Psoas muscle (tissue), 8 donors: ENCODE data around the gene TBL1Y. TPM values are rescaled to one million over a fixed set of nuclear protein-coding genes. Genes with fewer than 3 reads are reported as not detected.

Experiments
- ATAC-seq, 4 donors: fragments of 200-7000 bp; cut with Tn5 transposase; one replicate each; pipeline ENCODE4 v1.9.1; 2020; ENCODE audit warnings: moderate library complexity in 3 of 4, mild to moderate bottlenecking in 2 of 4
- DNase-seq, 2 donors: peaks; one replicate each; pipeline ENCODE4 v3.0.0-alpha.2; 2020
- H3K27ac ChIP-seq: fragments of 200-600 bp; one replicate; pipeline ENCODE4 v1.8.0; 2022
- H3K27me3 ChIP-seq, 3 donors: fragments of 200-600 bp in 1 of 3; one replicate each; pipeline versions ENCODE4 v1.6.1 to v1.8.0; 2013 to 2022; ENCODE audit warnings: low read length in 2 of 3, mild to moderate bottlenecking in 2 of 3, moderate library complexity in 1 of 3; ENCODE audit not compliant: insufficient read depth in 3 of 3
- H3K36me3 ChIP-seq, 2 donors: fragments of 200-600 bp in 1 of 2; one replicate each; pipeline versions ENCODE4 v1.6.1 to v1.8.0; 2013 to 2022; ENCODE audit warnings: low read depth in 1 of 2, mild to moderate bottlenecking in 1 of 2, moderate library complexity in 1 of 2; ENCODE audit not compliant: insufficient read depth in 1 of 2
- H3K4me1 ChIP-seq: fragments of 200-600 bp; one replicate; pipeline ENCODE4 v1.8.0; 2022
- H3K4me3 ChIP-seq: fragments of 200-600 bp; one replicate; pipeline ENCODE4 v1.8.0; 2022; ENCODE audit warnings: mild to moderate bottlenecking
- H3K9me3 ChIP-seq: fragments of 200-600 bp; one replicate; pipeline ENCODE4 v1.8.0; 2022
- WGBS, 3 donors: extraction: QIAGEN DNeasy Blood & Tissue Kit; methylation state at CpG; one replicate each; pipeline versions ENCODE4 v1.1.6 to v1.1.7; 2013; 5-methylcytosine and 5-hydroxymethylcytosine counted together
- intact Hi-C, 2 donors: fragments of 100-400 bp; cut with DNase I; formaldehyde crosslinking; loops; one replicate each; pipeline versions ENCODE4 v1.11.0 to v1.14.2; 2022
- polyA plus RNA-seq, 3 donors: library from polyadenylated mRNA; stranded (reverse); fragments of 200-250 nt; gene quantifications; one replicate each; pipeline ENCODE4 v1.2.3, GENCODE V29; 2013
- total RNA-seq, 4 donors: library from RNA; stranded (reverse); fragmentation: NEBNext Ultra II Directional in 2 of 4; extraction: Animal tissue kit (Norgen Biotek cat#: 25700) in 2 of 4; gene quantifications; one replicate each; pipeline versions ENCODE4 v1.2.1 to v1.2.4, GENCODE V29; 2021 to 2023
- TF ChIP-seq, protein P1 (sequence below): fragments of 200-600 bp; IDR thresholded peaks from one replicate; pipeline ENCODE4 v1.8.0; 2022; ENCODE audit warnings: antibody characterized with exemption
- donor health status: healthy with polysubstance abuse.
- donor health status: DM: no; HTN: no; CAD: no; lungs with moderate emphysema.
- donor health status: Bipolar disorder and iron deficiency.
- donor health status: healthy.
- donor health status: DM: yes; HTN: yes; CAD: no.
- donor health status: DM: no; HTN: no; CAD: no.
- donor health status: DM: no; HTN: no; CAD: no.
- donor health status: DM: yes; HTN: yes; CAD: no.

Gene TBL1Y
- total and polyA plus RNA-seq, 7 donors = 0.03 to 0.60 TPM; not detected in 5

GRCh38 chrY:7008578-7009355, 98.3 kb downstream of the TBL1Y start:
- no peaks in the 10 kb centered on the region for H3K27me3 ChIP-seq
- no peaks in the 10 kb centered on the region for H3K36me3 ChIP-seq
- no peak overlapping the region for H3K4me3 ChIP-seq
- intact Hi-C loops = no loop called here
- H3K27ac ChIP-seq = no peak overlapping the region
- TF ChIP-seq, protein P1, sequence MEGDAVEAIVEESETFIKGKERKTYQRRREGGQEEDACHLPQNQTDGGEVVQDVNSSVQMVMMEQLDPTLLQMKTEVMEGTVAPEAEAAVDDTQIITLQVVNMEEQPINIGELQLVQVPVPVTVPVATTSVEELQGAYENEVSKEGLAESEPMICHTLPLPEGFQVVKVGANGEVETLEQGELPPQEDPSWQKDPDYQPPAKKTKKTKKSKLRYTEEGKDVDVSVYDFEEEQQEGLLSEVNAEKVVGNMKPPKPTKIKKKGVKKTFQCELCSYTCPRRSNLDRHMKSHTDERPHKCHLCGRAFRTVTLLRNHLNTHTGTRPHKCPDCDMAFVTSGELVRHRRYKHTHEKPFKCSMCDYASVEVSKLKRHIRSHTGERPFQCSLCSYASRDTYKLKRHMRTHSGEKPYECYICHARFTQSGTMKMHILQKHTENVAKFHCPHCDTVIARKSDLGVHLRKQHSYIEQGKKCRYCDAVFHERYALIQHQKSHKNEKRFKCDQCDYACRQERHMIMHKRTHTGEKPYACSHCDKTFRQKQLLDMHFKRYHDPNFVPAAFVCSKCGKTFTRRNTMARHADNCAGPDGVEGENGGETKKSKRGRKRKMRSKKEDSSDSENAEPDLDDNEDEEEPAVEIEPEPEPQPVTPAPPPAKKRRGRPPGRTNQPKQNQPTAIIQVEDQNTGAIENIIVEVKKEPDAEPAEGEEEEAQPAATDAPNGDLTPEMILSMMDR = no peak
- no peaks in the 10 kb centered on the region for H3K9me3 ChIP-seq
- DNase-seq = no peak
- ATAC-seq = no peak
- WGBS, 3 donors = 74 to 85% methylated on average over 6 of the region's 6 CpGs; no CpG with 5 or more reads in 1 of the 3 donors
- no peaks in the 10 kb centered on the region for H3K4me1 ChIP-seq

- Histone ChIP-seq H3K27me3 (no peaks in the 10 kb centered on the region), H3K4me1 (no peaks in the 10 kb centered on the region), H3K9me3 (no peaks in the 10 kb centered on the region), H3K27ac (no peak overlapping the region), H3K4me3 (no peak overlapping the region), H3K36me3 (no peaks in the 10 kb centered on the region)
- intact Hi-C loops = no loop called here
- DNase-seq (no peak), ATAC-seq (no peak)
- TF ChIP-seq, protein P1 = no peak
- WGBS, 3 donors = 88 to 97% methylated on average over 2 of the region's 2 CpGs; no CpG with 5 or more reads in 1 of the 3 donors
These were observed 102.6 kb downstream of the TBL1Y start for GRCh38 chrY:7013051-7013450.

GRCh38 chrY:7016521-7016920, 106.0 kb downstream of the TBL1Y start:
- WGBS, 3 donors = 44 to 52% methylated on average over 4 of the region's 4 CpGs; no CpG with 5 or more reads in 1 of the 3 donors
- H3K36me3 ChIP-seq = no peaks in the 10 kb centered on the region
- no peak for DNase-seq
- H3K9me3 ChIP-seq = no peaks in the 10 kb centered on the region
- intact Hi-C loops = no loop called here
- no peaks in the 10 kb centered on the region for H3K27me3 ChIP-seq
- no peak for ATAC-seq
- no peak overlapping the region for H3K27ac ChIP-seq
- H3K4me1 ChIP-seq = no peaks in the 10 kb centered on the region
- TF ChIP-seq, protein P1 = no peak
- H3K4me3 ChIP-seq = no peak overlapping the region

DNA sequence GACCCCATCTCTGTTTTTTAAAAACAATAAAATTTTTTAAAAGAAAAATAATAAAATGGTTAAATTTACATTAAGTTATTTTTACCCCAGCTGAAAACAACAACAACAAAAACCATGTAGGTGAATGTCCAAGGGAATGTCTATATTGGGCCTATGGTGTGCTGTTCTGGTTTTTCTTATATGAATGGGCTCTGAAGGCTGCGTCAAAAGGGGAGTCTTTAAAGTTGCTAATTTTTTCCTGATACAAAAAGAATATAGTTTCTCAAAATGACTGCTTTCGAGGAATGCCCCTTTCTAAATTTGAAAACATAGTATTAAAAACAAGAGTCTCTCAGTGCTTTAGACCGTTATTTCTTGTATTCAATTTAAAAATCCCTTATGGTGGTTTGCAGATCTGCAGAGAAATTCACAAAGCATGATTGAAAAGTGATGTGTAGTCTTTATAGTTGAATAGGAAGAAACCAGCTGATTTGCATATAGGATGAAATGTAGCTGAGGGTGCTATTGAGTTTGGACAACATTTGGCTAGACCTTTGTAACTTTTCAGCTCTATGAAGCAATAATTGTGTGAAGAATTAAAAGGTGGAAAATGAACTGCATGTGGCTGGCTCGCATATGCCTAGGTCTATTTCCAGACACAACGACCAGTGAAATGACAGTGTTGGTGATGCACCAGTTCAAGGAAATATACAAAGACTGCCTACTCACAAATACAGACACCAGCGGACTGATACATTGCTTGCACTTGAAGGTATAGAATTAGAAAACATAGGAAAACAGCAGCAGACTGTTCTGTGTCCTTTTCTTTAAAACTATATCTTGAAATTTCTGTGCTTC, 107.0 kb downstream of the TBL1Y start:
- intact Hi-C loops = no loop called here
- no peaks in the 10 kb centered on the region for H3K9me3 ChIP-seq
- H3K27me3 ChIP-seq = no peaks in the 10 kb centered on the region
- no peaks in the 10 kb centered on the region for H3K4me1 ChIP-seq
- H3K36me3 ChIP-seq = no peaks in the 10 kb centered on the region
- H3K4me3 ChIP-seq = no peak overlapping the region
- H3K27ac ChIP-seq = no peak overlapping the region
- WGBS, 3 donors = 83 to 84% methylated on average over 6 of the region's 6 CpGs; no CpG with 5 or more reads in 1 of the 3 donors
- DNase-seq = no peak
- ATAC-seq = no peak
- TF ChIP-seq, protein P1 = no peak
